Measurements from ENCODE around the gene GRB10. TPM values are rescaled to one million over a fixed set of nuclear protein-coding genes. Genes with fewer than 3 reads are reported as not detected.

Gene GRB10
- total and polyA plus RNA-seq, 2 of the 8 experiments (the other 6 are each of a cell fraction or from before 2014, with no cell fraction given) = 35.7 to 97.0 TPM

DNA sequence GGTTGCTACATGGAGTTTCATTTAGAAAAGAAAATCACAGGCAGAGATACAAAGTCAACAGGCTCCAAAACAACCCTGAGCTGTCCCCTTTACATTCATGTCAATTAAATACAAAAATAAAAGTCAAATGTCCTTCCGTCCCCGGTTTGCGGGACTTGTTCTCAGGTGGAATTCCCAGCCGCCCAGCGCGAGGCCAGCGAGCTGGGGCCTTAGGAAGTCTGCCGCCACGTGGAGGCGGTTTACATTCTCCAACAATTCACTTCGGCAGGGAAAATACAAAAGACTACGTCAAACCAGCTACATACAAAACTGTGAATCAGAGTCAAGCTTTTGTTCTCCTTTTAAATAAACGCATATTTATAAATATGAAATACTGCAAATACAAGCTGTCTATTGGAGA, 192.2 kb downstream of the GRB10 start:
- no peak for FAIRE-seq

More for the DNA sequence above, 192.2 kb downstream of the GRB10 start:
- no peaks in the 10 kb centered on the region for H3K79me2 ChIP-seq (ENCODE audit: control insufficient read depth in 1 of 2, insufficient read depth in 2 of 2, low read length in 2 of 2)
- no peak overlapping the region for H3K23ac ChIP-seq (ENCODE audit: insufficient read length)
- H3K56ac ChIP-seq (replicated peaks; ENCODE audit: insufficient read length, low read depth, low read length) = no peak overlapping the region
- POLR2A ChIA-PET (ENCODE audit: partially characterized antibody) = no interaction called here
- no peaks in the 10 kb centered on the region for H3K27me3 ChIP-seq (replicated peaks in 1 of 4; ENCODE audit: control insufficient read depth in 3 of 4, extremely low read depth in 1 of 4, insufficient read depth in 3 of 4, low read length in 3 of 4)
- no peak overlapping the region for H2BK20ac ChIP-seq (ENCODE audit: low read length)
- H4K8ac ChIP-seq (ENCODE audit: extremely low read depth, insufficient read depth, low read length) = no peak overlapping the region
- no peak overlapping the region for H3K4me3 ChIP-seq (ENCODE audit: extremely low read depth in 1 of 4, insufficient read depth in 2 of 4, low read depth in 3 of 4, low read length in 4 of 4)
- no peak overlapping the region for H2BK15ac ChIP-seq (ENCODE audit: low read length)
- no peaks in the 10 kb centered on the region for H3K23me2 ChIP-seq (ENCODE audit: low read depth, low read length)
- TF ChIP-seq TEAD4 (IDR thresholded peaks at IDR 0.05; ENCODE audit: low read depth, low read length) (no peak), HDAC6 (IDR thresholded peaks at IDR 0.05; ENCODE audit: low read depth, low read length) (no peak), BACH1 (IDR thresholded peaks at IDR 0.05; ENCODE audit: low read length) (no peak), USF2 (IDR thresholded peaks at IDR 0.05; ENCODE audit: low read length) (no peak), RBBP5 (IDR thresholded peaks at IDR 0.05; ENCODE audit: borderline replicate concordance, low read depth, low read length) (no peak)
- H4K20me1 ChIP-seq (replicated peaks in 1 of 2; ENCODE audit: control insufficient read depth in 1 of 2, insufficient read depth in 2 of 2, low read length in 2 of 2) = peaks cover 0 to 2% of the 10 kb centered on the region in 2 experiments
- H3K27ac ChIP-seq (ENCODE audit: low read depth, low read length) = no peak overlapping the region
- H4K5ac ChIP-seq (ENCODE audit: insufficient read length, low read depth, low read length) = no peak overlapping the region
- H3K4ac ChIP-seq (replicated peaks; ENCODE audit: insufficient read length, low read depth, low read length) = no peak overlapping the region
- H2AK5ac ChIP-seq (ENCODE audit: low read depth, low read length) = no peak overlapping the region
- no peak overlapping the region for H2BK5ac ChIP-seq (ENCODE audit: low read depth, low read length)
- no peak overlapping the region for H4K91ac ChIP-seq (replicated peaks; ENCODE audit: insufficient read length, low read length)
- DNase-seq (ENCODE audit: low read depth in 1 of 2, low spot score in 2 of 2) = no peak
- WGBS, 2 experiments (ENCODE audit: extremely low coverage in 1 of 2, insufficient coverage in 1 of 2, insufficient read length in 1 of 2, insufficient replicate concordance in 2 of 2, low coverage in 1 of 2, low lambda C conversion rate in 2 of 2, missing lambda C conversion rate in 1 of 2) = 90% methylated on average over 13 of the region's 13 CpGs; no CpG with 5 or more reads in 1 of the 2 experiments
- no peaks in the 10 kb centered on the region for H3K79me1 ChIP-seq (ENCODE audit: low read depth, low read length)
- no peak overlapping the region for H2BK120ac ChIP-seq (replicated peaks; ENCODE audit: low read depth, low read length)
- no peak overlapping the region for H3K4me2 ChIP-seq (ENCODE audit: insufficient read depth in 1 of 2, low read depth in 2 of 2, low read length in 2 of 2)
- CTCF ChIA-PET (ENCODE audit: partially characterized antibody) = interaction anchor here (0.6 to 3.0 kb wide), 11 partner anchors 8 to 463 kb away, joined by 3 to 16 read pairs (median 4); no protein-coding TSS in a partner anchor
- no peak overlapping the region for H3K18ac ChIP-seq (ENCODE audit: extremely low read depth, low read length)
- no peaks in the 10 kb centered on the region; a peak in 1 of 4 replicates for H3K9me3 ChIP-seq (ENCODE audit: insufficient read depth in 2 of 2, low read depth in 1 of 2, low read length in 1 of 2)
- no peaks in the 10 kb centered on the region; a peak in 1 of 7 replicates for H3K4me1 ChIP-seq (replicated peaks in 1 of 4; ENCODE audit: control insufficient read depth in 3 of 4, insufficient read depth in 4 of 4, low read length in 3 of 4)
- H3K9ac ChIP-seq (replicated peaks in 1 of 4; ENCODE audit: extremely low read depth in 1 of 4, low read depth in 3 of 4, low read length in 3 of 4) = no peak overlapping the region
- H3K14ac ChIP-seq (ENCODE audit: insufficient read length) = no peak overlapping the region
- no peak overlapping the region for H2BK12ac ChIP-seq (ENCODE audit: low read depth, low read length)
- no peak overlapping the region for H2AFZ ChIP-seq (ENCODE audit: low read length)
- H3K36me3 ChIP-seq (ENCODE audit: control insufficient read depth in 2 of 4, insufficient read depth in 4 of 4, low read length in 3 of 4) = peaks cover 3 to 13% (median 10%) of the 10 kb centered on the region in 4 experiments; a peak in 7 of 8 replicates

All from H1 (cell line).